Stimulated activated CD4-positive, alpha-beta T cell treated with anti-CD3 and anti-CD28 coated beads, Interleukin-12 subunit alpha, Interleukin-12 subunit beta, amount 100 ng/mL, for 48 hours (primary cell): ENCODE results near the gene VAMP7.
"Not testable (repeated sequence)": the region's sequence is repeated elsewhere in the genome, so short reads cannot be mapped to it uniquely, and the experiment has no call there.

Experiments
- DNase-seq, 3 donors: peaks; one replicate each; pipeline ENCODE4 v3.0.0-alpha.2; 2020; ENCODE audit warnings: low read depth in 2 of 3, low spot score in 1 of 3

VAMP7 gene, protein sequence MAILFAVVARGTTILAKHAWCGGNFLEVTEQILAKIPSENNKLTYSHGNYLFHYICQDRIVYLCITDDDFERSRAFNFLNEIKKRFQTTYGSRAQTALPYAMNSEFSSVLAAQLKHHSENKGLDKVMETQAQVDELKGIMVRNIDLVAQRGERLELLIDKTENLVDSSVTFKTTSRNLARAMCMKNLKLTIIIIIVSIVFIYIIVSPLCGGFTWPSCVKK

DNA sequence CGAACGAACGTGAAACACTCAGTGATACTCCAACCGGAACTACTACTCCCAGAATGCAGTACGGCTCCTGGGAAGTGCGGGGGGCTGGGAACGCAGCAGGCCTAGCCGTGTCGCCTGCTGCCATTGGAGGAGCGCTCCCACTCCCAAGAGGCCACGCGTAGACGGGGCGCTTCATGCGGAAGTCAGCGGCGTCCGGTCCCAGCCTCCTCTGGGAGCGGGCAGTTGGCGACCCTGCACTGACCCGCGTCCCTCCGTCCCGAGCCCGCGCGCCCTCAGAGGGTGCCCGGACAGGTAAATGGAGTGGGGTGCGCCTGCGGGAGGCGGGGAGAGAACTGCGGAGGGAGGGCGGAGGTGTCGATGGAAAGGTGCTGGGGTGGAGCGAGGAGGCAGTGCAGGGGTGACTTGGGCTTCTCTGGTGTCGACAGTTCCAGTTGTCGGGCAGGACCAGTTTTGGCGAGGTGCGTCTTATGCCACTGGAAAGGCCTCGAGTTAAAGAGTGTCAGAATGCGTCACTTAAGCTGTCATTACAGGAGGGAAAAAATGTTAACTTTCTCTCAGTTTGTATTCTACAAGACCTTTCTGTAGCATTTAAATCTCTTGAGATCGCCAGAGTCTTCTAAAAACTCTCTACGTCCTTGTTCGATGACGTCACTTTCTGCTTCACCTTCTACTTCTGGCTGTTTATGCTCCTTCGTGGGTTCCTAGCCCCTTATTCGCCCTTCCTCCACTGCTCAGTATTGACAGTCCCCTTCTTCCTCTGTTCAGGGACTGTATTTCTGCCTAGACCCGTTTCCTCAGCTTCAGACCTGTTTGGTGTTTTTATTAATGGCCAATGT is at the start of gene VAMP7:
Gene VAMP7 (plus strand): TSS at position 188 of the 836 bp plus-strand sequence. CDS start 8,122 bp downstream, outside the sequence.
- DNase-seq: peak; percentile 58 to 75 (median 72)

DNA sequence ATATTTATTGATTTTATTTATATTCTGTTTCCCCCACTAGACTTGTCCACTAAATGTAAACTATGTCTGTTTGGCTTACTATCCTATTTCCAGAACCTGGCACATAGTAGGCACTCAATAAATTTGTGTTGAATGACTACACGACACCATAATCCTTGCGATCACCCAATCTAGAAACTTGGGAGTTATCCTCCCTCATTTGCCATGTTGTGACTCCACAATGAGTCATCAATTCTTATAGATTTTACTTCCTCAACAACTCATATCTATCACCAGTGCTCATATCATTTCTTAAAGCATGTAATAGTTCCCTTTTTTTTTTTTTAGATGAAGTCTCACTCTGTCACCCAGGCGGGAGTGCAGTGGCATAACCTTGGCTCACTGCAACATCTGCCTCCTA is 39.9 kb upstream of the VAMP7 start:
- DNase-seq: no peak

DNA sequence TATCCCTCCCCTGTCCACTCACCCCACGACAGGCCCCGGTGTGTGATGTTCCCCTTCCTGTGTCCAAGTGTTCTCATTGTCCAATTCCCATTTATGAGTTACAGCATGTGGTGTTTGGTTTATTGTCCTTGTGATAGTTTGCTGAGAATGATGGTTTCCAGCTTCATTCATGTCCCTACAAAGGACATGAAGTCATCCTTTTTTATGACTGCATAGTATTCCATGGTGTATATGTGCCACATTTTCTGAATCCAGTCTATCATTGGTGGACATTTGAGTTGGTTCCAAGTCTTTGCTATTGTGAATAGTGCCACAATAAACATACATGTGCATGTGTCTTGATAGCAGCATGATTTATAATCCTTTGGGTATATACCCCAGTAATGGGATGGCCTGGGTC is 29.4 kb upstream of the VAMP7 start:
- DNase-seq: not testable (repeated sequence)

DNA sequence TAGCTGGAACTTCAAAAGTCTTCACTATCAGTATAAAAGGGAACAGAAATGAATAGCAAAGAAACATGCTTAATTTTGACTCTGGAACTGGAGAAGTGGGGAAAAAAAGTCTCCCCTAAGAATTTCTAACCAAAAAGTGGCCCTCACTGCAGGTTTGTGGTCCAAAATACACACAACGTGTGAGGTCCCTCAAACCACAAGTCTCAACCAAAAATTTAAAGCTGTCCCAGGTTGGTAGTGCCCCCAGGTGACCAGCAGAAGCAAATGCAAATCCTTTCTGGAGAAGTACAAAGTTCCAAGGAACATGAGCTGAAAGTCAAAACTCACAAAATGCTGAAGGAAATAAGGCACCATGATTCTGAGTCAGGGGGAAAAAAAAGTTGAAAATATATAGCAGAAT is 23.6 kb upstream of the VAMP7 start:
- DNase-seq: no peak

DNA sequence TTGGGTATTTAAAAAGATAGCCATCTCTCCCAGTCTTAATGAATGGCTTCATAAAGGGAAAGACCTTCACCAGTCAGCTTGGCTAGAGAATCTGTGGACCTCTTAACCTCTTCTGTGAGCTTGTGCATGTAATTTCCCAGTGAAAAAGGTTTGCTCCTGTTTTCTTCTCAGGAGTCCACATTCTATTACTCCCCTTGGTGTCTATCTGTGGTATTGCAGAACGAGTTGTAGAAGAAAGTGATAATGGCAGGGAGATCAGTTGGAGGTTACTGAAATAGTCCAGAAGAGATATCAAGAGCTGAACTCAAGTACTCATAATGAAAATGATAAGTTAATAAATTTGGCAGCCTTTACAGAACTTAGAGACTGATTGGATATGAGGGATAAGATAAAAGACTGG is 16.5 kb upstream of the VAMP7 start:
- DNase-seq: no peak

DNA sequence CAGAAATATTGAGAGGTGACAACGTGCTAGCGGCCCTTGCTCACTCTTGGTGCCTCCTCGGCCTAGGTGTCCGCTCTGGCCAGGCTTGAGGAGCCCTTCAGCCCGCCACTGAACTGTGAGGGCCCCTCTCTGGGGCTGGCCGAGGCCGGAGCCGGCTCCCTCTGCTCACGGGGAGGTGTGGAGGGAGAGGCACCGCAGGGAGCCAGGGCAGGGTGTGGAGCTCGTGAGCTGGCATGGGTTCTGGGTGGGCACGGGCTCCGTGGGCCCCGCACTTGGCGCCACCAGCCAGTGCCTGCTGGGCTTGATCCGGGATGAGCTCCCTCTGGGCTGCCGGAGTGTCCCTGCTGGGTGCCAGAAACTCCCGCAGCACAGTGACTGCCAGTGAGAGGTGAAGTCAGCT is 16.0 kb upstream of the VAMP7 start:
- no peak for DNase-seq

DNA sequence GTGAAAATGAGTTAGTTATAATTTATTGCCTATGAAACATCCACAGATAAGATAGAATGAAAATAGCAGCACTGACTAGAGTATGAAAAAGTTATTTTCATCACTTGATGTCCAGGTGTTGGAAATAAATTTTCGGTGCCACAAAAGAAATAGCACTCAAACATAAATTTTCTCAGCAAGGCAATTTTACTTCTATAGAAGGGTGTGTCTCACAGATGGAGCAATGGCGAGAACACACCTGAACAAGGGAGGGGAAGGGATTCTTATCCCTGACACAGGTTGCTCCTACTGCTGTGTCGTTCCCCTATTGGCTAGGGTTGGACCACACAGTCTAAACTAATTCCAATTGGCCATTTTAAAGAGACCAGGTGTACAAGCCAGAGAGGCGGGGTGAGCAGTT is 13.3 kb upstream of the VAMP7 start:
- no peak for DNase-seq

DNA sequence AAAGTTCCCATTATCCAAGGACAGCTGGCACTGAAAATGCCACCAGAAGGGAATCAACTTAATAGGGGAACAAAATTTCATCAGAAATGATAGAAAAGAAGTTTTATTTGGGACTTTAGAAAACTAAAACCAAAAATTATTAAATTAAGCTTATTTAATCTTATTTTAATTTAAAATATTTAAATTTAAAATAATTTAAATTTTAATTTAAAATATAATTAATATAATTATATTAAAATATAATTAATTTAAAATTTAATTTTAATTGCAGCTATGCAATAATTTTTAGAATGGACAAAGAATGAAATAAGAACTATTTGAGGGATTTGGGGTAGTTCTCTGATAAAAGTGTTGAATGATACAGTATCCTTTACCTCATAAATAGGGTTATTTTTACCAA is 10.2 kb upstream of the VAMP7 start:
- no peak for DNase-seq

DNA sequence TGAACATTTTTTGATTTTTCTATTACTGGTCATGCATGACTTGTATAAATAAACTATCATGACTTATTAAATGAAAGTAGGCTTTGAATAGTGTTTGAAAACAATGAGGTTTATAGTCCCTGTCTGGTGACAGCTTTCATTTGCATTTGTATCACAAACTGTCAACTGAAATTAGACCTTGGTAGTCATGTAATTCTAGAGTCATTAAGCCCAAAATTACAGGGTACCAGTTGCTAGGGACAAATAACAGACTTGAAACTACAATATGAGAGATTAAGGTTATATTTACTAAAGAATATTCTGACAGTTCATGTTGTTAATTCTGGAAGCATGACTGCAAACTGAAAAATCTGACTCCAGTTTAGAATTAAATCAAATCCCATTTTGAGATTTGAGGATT is 9.2 kb upstream of the VAMP7 start:
- no peak for DNase-seq

DNA sequence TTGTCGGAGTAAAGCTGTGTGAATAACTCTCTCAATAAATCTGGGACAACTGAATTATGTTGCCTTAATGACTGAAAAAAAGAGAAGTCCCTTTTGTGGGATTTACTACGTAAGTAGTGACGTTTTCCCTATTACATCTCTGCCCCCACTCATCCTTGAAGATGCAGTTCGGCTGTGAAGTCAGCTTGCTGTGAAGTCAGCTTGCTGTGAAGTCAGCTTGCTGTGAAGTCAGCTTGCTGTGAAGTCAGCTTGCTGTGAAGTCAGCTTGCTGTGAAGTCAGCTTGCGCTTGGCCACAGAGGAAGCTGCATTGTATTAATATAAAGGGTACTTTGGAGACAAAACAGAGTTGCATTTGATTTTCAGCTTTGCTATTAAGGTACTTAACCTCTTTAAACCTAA is 8.0 kb upstream of the VAMP7 start:
- no peak for DNase-seq

DNA sequence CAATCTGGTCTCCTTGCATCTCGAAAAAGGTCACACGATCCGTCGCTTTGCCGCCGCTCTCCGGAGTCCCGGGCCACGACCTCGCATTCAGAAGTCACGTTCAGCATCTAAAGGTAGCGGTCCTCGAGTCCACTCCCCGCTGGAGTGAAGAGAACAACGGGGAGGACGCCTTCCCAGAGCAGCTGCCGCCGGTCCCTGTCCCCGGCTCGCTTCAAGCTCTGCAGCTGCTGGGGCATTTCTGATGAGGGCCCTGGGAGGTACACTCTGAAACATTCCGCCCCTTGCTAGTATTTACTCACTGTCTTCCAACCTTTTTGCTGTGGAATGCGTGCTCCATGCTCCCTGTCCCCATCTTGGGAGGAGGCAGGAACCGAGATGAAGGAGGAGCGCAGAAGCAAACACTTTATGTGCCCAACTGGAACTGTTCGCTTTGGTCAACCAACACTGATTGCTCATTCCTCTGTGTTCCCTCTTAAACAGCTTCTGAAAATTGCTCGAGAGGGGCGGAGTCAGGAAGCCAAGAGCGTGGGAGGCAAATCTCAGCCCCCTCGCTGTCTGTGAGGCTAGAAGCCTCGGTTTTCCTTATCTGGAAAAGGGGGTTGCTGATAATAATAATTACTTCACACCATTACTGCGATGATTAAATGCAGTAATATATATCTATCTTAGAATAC is 6.4 kb upstream of the VAMP7 start:
- no peak for DNase-seq

DNA sequence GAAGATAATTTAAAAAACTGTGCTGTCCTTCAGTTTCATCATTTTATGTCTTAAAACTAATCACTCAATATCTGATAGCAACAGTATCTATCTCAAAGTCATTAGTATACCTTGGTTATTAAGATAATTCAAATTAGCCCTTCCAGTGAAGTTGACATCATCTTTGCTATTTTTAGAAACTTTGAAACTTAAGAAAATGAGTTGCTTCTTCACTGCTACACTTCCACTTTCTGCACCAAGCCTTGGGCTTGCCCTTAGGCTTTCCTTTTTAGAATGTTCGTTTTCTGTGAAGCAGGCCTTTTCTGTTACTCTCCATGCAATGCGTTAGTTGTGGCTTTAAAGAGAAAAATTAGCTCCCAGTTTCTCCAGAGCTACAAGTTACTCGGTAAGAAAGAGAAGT is 4.4 kb upstream of the VAMP7 start:
- DNase-seq: no peak

DNA sequence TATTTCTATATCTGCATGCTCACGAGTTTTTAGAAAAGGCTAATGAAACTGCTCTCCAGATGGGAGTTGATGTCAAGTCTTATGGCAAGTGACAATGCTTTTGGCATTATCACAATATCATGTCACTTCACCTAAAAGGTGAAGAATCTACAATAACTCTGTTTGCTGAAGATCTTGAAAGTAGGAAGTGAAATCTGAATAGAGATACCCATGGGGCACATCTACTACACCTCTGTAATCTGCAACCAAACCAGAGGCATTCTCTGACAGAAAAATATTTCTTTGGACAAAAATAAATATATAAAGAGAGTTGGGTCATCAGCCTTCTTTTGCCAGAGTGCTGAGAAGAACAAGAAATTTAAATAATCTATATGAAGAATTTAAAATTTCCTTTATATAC is 3.9 kb upstream of the VAMP7 start:
- DNase-seq: no peak

DNA sequence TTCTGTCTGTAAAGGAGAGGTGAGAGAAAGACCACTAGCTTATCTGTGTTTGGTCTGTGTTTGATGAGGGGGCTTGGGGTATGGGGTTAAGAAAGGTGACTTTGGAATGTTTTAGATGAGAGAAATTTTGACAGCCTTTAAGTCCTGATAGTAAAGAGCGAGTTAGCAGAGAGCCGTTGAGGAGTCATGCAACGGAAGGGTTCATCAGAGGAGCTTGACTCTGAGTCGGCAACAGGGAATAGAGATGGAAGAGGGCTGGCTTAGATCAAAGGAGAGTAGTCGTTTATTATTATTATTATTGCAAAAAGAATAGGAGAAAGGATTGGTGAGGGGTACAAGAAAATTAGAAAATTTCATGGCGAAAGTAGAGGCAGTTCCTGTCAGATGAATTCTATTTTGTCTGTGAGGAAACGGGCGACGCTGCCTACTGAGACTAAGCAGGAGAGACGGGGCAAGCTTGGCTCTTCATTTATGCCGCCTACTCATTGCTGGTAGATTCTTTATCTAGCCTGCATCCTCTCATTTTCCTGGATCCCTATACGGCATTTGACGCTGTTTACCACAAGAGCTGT is 473 bp upstream of the VAMP7 start:
- DNase-seq: no peak

DNA sequence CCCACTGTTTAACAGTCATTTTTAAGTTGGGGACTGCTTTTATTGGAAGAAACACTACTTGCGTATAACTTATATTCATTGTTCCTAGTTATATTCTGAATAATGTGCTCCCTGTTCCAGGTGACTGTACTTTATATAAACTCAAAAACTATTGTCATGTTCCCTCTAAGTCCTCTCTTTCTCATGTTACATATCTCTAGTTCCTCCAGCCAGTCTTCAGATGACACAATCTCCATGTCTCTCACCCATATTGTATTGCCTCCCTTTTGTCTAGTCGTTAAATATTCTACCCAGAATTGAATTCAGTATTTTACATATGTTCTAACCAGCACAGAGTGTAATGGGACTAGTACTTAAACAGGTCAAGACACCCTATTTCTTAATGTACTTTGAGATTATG is 5.3 kb downstream of the VAMP7 start:
- no peak for DNase-seq

DNA sequence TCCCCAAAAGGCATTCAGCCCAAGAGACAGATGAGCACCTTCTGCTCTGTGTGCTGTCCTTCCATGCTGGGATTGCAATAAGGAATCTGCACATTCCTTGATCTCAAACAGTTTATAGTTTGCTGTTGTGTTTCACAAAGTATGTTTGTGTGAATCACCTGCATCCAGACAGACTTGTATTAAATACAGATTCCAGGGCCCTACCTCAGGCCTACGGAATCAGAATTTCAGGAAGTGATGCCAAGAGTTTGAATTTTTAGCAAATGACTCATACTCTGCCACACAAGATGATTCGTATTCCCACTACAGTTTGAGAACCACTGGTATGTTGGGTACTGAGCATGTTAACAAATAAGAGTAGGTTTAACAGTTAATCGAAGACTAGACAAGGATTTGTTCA is 7.0 kb downstream of the VAMP7 start:
- DNase-seq: no peak

DNA sequence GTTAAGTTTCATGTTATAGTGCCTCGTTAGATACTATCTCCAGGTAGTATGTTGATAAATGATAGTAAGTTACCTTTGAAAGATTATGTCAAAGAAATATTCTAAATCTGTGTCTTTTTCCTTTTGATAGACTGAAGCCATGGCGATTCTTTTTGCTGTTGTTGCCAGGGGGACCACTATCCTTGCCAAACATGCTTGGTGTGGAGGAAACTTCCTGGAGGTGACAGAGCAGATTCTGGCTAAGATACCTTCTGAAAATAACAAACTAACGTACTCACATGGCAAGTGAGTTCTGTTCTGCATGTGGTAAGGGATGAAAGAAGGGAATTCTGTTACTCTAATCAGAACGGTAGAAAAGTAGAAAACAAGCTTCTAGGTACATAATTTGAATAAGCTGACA is 8.2 kb downstream of the VAMP7 start:
- DNase-seq: no peak

DNA sequence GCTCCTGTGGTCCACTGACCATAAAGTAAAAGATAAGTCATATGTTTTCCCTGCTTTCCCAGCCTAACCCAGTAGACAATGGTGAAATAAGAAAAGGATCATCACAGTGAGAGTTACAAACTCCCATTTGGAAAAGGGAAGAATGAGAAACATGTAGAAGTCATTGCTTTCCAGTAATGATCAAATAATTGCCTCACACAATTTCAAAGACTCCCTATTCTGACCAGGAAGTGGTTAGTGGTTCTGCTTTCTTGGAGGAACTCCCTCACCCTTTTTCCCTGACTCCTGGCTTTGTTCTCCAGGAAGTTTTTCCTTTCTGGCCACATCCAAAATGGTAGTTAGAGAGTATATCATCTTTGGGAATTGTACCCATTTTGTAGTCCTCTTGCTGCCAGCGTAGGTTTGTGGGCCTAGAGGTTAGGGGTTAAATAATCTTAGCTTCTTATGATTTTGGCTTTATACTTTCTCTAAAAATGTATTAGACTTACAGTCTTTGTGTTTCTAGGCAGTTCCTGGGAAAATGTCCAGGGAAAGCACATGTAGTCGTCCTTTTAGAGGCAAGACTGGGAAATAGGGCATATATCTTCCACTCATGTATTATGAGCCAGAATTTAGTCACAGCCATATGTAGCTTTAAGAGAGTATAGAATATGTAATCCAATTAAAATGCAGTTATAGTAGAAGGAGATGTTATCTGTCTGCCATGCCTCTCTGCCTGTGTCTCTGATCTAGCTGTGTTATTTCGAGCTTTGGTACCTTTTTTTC is 10.5 kb downstream of the VAMP7 start:
- no peak for DNase-seq

DNA sequence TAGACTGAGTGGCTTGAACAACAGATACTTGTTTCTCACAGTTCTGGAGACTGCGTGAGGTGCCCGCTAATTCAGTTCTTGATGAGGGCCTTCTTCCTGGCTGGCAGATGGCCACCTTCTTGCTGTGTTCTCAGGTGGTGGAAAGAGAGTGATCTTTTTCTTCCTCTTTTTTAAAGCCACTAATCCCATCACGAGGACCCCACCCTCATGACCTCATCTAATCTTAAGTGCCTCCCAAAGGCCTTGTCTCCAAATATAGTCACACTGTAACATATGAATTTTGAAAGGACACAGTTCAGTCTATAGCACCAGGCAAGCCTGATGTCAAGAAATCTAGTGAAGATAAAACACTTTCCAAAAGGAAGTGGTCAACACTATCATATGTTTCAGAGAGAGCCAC is 12.4 kb downstream of the VAMP7 start:
- DNase-seq: no peak

DNA sequence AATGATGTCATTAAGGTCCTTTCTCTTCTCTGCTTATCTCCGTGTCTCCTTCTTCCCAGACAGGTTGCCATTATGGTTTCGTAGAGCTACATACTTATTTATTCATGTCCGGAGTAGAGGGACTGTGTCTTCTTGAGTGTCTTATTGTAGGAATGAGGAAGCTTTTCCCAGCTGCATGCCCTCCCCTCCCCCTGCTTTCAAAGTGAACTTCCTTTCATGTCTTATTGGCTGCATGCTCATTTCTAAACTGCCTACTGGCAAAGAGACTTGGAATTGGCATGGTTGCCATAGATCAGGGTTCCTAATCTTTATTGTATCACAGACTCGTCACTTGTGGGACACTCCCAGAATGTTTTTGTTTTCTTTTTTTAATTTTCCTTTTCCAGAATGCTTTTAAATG is 15.4 kb downstream of the VAMP7 start:
- DNase-seq: no peak

DNA sequence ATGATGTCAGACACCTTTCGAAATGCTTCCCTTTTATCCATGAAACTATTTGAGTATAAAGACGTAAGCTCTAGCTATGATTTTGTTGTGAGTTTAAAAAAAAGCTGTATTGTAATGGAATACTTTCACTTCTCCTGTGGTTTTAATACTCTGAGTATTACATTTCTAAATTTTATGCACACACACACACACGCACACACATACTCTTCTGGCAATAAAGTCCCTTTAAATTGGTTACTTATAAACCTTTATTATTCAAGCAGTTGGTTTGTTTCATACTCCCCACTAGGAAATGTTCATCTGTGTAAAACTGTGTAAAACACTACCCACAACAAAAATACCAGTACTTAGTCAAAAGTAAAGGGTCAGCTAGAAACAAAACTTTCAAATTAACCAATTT is 18.2 kb downstream of the VAMP7 start:
- DNase-seq: no peak
